OCI-M2 (cell line): ENCODE results near the gene TMC6.

ENCODE experiments used
- DNase-seq: peaks from one replicate; lab custom pipeline; 2025; ENCODE audit not compliant: unreplicated experiment; lab: John Stamatoyannopoulos, UW

The TMC6 gene

DNA sequence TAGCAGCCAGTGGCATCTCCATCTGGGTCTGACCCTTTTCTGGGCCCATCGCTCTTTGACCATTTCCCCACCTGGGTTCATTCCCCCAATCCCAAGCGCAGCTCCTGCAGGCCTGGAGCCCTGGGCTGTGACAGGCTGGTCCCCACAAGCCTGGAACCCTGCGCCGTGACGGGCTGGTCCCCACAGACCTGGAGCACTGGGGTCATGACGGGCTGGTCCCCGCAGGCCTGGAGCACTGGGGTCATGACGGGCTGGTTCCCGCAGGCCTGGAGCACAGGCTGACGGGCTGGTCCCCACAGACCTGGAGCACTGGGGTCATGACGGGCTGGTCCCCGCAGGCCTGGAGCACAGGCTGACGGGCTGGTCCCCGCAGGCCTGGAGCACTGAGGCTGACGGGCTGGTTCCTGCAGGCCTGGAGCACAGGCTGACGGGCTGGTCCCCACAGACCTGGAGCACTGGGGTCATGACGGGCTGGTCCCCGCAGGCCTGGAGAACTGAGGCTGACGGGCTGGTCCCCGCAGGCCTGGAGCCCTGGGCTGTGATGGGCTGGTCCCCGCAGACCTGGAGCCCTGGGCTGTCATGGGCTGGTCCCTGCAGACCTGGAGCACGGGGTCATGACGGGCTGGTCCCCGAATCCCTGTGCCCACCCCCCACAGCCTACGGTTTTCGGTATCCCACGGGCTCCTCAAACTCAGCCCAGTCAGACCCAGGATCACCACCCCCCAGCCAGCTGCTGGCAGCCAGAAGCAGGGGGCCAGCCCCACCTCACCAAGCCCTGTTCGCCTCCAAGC, 16.6 kb downstream of the TMC6 start:
- DNase-seq, result no peak

GRCh38 chr17:78111016-78111726, 17.4 kb downstream of the TMC6 start:
- DNase-seq, result no peak

GRCh38 chr17:78110363-78111015, 18.1 kb downstream of the TMC6 start:
- no peak for DNase-seq

DNA sequence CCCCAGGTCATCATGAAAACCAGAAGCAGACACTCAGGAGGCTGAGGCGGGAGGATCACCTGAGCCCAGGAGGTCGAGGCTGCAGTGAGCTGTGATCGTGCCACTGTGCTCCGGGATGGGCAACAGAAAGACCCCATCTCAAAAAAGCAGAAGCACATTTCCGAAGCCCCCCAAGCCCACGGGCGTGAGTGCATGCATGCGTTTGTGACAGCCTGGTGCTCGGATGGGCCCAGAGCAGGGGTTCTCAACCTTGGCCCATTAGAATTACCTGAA, 19.1 kb downstream of the TMC6 start:
- DNase-seq, result no peak

GRCh38 chr17:78108726-78109488, 19.6 kb downstream of the TMC6 start:
- no peak for DNase-seq

- DNase-seq, result no peak
These were observed 20.4 kb downstream of the TMC6 start for GRCh38 chr17:78107976-78108725.

- no peak for DNase-seq
These were observed 21.1 kb downstream of the TMC6 start for GRCh38 chr17:78107457-78107856.

DNA sequence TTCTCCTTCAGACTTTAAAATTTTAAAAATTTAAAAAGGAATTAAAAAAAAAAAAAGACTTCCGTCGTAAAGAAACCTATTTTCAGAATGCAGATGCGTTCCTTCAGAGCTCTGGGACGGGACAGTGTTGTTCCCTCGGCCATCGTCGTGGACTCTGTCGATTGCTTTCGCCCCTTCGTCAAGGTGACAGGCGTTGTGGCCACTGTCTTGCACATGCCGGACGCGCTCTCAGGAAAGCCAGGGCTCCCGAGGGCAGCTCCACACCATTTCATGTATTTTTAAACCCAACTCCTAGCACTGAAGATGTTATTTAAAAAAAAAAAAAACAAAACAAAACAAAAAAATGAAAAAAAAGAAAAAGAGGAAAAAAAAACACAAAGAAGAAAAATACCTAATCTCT, 22.3 kb downstream of the TMC6 start:
- DNase-seq, result no peak

GRCh38 chr17:78105551-78105950, 23.0 kb downstream of the TMC6 start:
- no peak for DNase-seq

DNA sequence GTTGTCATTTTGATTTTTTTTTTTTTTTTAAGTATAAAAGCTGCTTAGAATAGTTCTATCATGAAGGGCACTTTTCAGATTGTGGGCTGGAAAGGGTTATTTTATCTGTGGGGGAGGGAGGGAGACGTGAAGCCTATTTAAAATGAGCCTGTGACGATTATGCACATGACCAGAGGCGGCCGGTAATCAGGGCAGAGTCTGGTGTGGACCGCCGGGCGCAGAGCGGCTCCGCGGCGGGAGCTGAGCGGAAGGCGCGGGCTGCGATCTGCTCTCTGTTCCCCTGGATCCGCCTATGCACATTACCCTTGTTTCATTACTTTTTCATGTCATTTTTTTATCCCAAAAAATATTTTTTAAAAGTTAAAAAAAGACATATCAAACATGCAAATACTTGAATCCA, 23.5 kb downstream of the TMC6 start:
- DNase-seq, result no peak

DNA sequence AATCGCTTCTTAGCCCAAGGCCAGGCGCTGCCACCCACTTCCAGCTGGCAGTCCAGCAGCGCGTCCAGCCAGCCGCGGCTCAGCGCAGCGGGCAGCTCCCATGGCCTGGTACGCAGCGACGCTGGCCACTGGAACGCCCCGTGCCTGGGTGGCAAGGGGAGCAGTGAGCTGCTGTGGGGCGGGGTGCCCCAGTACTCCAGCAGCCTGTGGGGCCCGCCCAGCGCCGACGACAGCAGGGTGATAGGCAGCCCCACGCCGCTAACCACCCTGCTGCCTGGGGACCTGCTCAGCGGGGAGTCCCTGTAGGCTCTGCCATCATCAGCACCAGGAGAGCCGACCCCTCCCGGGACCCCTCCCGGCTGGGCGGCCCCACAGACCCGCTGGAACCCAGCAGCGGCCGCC, 24.0 kb downstream of the TMC6 start:
- no peak for DNase-seq

DNA sequence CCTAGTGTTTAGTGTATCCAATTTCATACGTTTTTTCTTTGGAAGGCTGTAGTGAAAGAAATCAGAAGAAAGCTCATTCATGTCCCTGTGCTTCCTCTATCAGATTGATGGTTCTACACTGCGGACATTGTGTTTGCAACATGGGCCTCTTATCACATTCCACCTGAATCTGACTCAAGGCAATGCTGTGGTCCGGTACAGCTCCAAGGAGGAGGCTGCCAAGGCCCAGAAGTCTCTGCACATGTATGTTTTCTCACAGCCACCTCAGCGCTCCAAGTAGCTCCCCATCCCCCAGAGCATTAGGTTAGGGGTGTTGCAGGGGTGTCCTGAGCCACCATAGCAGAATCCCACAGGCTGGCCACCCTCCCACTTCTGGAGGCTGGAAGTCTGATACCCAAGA, 25.2 kb downstream of the TMC6 start:
- DNase-seq, result no peak

DNA sequence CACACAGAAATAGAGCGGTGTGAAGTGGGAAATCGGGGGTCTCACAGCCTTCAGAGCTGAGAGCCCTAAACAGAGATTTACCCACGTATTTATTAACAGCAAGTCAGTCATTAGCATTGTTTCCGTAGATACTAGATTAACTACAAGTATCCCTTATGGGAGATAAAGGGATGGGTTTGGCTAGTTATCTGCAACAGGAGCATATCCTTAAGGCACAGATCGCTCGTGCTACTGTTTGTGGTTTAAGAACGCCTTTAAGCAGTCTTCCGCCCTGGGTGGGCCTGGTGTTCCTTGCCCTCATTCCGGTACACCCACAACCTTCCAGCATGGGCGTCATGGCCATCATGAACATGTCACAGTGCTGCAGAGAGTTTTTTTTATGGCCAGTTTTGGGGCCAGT, 27.0 kb downstream of the TMC6 start:
- no peak for DNase-seq

DNA sequence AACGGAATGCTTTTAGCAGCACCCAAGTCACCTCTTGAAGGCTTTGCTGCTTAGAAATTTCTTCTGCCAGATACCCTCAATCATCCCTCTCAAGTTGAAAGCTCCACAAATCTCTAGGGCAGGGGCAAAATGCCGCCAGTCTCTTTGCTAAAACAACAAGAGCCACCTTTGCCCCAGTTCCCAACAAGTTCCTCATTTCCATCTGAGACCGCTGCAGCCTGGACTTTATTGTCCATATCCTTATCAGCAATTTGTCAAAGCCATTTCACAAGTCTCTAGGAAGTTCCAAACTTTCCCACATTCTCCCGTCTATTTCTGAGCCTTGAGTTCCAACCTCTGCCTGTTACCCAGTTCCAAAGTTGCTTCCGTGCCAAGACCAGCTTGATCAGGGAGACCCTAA, 27.4 kb downstream of the TMC6 start:
- no peak for DNase-seq

- no peak for DNase-seq
These were observed 32.5 kb downstream of the TMC6 start for GRCh38 chr17:78096093-78096492.

DNA sequence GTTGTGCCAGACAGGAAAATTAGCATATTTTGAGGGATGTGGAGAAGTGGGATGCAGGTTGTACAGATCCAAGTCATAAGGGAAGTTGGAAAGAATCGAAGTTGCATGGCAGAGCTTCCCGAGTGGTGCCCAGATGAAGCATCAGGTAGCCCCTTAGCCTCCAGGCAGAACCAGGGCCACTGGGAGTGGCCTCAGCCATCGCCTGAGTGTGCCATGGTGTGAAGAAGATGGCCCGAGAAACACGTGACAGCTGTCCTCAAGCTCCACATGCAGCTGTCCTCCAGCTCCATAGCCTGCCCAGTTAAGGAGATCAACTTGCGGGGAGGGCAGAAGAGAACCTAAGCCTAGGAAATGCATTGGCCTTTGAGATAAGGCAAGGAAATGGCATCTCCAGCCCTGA, 33.5 kb downstream of the TMC6 start:
- no peak for DNase-seq

DNA sequence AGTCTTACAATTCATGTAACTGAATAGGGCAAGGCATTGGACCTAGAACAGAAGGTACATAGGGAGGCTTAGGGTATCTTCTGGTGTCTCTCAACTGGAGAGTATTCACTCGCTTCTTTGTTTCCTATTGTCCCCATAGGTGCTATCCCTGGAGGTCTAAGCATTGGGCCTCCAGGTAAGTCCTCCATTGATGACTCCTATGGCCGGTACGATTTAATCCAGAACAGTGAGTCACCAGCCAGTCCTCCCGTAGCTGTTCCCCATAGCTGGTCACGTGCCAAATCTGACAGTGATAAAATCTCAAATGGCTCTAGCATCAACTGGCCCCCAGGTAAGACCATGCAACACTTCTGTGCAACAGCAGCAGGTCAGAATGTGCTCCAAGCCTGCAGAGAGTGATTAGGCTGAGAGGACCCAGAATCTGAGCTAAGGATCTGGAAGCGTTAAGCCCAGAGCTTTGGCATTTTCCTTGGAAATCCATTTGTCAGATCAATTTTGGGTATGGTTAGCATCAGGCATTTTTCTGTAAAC, 35.7 kb downstream of the TMC6 start:
- no peak for DNase-seq

DNA sequence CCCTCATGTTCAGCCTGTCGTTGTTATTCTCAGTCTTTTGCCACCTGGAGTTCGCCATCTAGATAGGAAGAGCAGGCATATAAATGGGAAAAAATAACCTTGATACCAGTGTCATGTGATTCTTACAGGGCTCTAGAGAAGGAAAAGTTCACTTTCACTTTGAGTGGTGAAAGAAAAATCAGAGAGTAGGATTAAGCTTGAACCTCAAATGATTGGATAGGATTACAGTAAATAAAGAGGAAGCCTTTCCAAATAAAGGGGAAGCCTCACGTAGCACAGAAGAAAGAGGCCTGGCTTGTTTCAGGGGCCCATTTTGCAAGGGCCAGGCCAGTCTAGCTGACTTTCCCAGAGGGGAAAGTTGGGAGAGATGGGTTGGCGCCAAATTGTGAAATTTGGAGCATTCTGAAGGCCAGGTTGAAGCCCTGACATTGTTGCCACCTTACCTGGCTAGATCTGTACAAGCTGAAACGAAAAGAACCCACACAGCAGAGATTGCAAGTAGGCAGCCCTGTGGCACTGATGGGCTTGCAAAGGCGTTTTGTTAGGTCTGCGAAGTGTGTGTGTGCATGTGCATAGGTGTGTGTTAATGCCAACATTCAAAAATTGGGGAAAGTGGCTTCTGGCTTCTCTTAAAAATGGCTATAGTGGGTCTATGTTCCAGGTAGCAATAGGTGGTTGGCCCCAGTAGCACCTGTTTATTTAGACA, 38.8 kb downstream of the TMC6 start:
- DNase-seq, result no peak

DNA sequence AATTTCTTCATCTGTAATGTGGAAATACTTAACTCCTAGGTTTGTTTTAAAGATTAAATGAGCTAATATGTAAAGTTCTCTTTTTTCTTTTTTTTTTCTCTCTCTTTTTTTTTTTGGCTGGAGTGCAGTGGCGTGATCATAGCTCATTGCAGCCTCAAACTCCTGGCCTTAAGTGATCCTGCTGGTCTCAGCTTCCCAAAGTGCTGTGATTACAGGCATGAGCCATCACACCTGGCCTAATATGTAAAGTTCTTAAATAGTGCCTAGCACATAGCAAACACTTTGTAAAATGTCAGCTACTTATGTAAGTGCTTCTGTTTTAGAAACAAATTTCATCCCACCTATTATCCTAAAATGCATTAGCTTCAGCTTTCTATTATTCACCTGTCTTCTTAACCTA, 40.0 kb downstream of the TMC6 start:
- no peak for DNase-seq

- no peak for DNase-seq
These were observed 41.8 kb downstream of the TMC6 start for GRCh38 chr17:78086740-78087139.
